ENCODE results near the gene CLTRN.
"Not testable (repeated sequence)": the region's sequence is repeated elsewhere in the genome, so short reads cannot be mapped to it uniquely, and the experiment has no call there.

DNA sequence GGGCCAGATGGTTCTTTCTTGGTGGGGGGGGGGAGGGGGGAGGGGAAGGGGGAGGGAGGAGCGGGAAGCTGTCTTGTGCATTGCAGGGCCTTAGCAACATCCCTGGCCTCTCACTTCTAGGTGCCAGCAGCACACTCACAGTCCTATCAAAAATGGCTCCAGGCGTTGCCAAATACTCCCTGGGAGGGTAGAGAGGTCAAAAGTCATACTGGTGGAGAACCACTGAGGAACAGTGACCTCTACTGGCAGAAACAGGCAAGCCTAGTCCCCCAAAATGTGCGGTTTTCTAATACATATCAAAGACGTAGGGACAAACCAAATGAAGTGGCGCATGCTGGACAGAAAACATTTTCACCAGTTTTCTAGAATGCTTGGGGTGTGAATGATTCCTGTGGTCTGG, 39.2 kb upstream of the CLTRN start:
- TF ChIP-seq, protein P1, sequence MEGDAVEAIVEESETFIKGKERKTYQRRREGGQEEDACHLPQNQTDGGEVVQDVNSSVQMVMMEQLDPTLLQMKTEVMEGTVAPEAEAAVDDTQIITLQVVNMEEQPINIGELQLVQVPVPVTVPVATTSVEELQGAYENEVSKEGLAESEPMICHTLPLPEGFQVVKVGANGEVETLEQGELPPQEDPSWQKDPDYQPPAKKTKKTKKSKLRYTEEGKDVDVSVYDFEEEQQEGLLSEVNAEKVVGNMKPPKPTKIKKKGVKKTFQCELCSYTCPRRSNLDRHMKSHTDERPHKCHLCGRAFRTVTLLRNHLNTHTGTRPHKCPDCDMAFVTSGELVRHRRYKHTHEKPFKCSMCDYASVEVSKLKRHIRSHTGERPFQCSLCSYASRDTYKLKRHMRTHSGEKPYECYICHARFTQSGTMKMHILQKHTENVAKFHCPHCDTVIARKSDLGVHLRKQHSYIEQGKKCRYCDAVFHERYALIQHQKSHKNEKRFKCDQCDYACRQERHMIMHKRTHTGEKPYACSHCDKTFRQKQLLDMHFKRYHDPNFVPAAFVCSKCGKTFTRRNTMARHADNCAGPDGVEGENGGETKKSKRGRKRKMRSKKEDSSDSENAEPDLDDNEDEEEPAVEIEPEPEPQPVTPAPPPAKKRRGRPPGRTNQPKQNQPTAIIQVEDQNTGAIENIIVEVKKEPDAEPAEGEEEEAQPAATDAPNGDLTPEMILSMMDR (tag by site-specific recombination; IDR thresholded peaks at IDR 0.05), result not testable (repeated sequence)
- TF ChIP-seq, protein P2, sequence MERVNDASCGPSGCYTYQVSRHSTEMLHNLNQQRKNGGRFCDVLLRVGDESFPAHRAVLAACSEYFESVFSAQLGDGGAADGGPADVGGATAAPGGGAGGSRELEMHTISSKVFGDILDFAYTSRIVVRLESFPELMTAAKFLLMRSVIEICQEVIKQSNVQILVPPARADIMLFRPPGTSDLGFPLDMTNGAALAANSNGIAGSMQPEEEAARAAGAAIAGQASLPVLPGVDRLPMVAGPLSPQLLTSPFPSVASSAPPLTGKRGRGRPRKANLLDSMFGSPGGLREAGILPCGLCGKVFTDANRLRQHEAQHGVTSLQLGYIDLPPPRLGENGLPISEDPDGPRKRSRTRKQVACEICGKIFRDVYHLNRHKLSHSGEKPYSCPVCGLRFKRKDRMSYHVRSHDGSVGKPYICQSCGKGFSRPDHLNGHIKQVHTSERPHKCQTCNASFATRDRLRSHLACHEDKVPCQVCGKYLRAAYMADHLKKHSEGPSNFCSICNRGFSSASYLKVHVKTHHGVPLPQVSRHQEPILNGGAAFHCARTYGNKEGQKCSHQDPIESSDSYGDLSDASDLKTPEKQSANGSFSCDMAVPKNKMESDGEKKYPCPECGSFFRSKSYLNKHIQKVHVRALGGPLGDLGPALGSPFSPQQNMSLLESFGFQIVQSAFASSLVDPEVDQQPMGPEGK (tag by site-specific recombination; IDR thresholded peaks at IDR 0.05), result not testable (repeated sequence)
- TF ChIP-seq ZNF670 (tag by site-specific recombination; IDR thresholded peaks at IDR 0.05; ENCODE audit: low read depth); ZNF146 (tag by site-specific recombination; IDR thresholded peaks at IDR 0.05); KLF8 (tag by site-specific recombination; IDR thresholded peaks at IDR 0.05); ZNF529 (tag by site-specific recombination; IDR thresholded peaks at IDR 0.05; ENCODE audit: insufficient replicate concordance): not testable (repeated sequence)
- TF ChIP-seq, protein P3, sequence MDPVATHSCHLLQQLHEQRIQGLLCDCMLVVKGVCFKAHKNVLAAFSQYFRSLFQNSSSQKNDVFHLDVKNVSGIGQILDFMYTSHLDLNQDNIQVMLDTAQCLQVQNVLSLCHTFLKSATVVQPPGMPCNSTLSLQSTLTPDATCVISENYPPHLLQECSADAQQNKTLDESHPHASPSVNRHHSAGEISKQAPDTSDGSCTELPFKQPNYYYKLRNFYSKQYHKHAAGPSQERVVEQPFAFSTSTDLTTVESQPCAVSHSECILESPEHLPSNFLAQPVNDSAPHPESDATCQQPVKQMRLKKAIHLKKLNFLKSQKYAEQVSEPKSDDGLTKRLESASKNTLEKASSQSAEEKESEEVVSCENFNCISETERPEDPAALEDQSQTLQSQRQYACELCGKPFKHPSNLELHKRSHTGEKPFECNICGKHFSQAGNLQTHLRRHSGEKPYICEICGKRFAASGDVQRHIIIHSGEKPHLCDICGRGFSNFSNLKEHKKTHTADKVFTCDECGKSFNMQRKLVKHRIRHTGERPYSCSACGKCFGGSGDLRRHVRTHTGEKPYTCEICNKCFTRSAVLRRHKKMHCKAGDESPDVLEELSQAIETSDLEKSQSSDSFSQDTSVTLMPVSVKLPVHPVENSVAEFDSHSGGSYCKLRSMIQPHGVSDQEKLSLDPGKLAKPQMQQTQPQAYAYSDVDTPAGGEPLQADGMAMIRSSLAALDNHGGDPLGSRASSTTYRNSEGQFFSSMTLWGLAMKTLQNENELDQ (tag by site-specific recombination; IDR thresholded peaks at IDR 0.05; ENCODE audit: low read depth), result not testable (repeated sequence)
- TF ChIP-seq, protein P4, sequence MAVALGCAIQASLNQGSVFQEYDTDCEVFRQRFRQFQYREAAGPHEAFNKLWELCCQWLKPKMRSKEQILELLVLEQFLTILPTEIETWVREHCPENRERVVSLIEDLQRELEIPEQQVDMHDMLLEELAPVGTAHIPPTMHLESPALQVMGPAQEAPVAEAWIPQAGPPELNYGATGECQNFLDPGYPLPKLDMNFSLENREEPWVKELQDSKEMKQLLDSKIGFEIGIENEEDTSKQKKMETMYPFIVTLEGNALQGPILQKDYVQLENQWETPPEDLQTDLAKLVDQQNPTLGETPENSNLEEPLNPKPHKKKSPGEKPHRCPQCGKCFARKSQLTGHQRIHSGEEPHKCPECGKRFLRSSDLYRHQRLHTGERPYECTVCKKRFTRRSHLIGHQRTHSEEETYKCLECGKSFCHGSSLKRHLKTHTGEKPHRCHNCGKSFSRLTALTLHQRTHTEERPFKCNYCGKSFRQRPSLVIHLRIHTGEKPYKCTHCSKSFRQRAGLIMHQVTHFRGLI (tag by site-specific recombination; IDR thresholded peaks at IDR 0.05), result not testable (repeated sequence)
- TF ChIP-seq, protein P5, sequence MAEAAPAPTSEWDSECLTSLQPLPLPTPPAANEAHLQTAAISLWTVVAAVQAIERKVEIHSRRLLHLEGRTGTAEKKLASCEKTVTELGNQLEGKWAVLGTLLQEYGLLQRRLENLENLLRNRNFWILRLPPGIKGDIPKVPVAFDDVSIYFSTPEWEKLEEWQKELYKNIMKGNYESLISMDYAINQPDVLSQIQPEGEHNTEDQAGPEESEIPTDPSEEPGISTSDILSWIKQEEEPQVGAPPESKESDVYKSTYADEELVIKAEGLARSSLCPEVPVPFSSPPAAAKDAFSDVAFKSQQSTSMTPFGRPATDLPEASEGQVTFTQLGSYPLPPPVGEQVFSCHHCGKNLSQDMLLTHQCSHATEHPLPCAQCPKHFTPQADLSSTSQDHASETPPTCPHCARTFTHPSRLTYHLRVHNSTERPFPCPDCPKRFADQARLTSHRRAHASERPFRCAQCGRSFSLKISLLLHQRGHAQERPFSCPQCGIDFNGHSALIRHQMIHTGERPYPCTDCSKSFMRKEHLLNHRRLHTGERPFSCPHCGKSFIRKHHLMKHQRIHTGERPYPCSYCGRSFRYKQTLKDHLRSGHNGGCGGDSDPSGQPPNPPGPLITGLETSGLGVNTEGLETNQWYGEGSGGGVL (tag by site-specific recombination; IDR thresholded peaks at IDR 0.05), result not testable (repeated sequence)
